ENCODE measurements around the gene GPR4. TPM values are rescaled to one million over a fixed set of nuclear protein-coding genes. Genes with fewer than 3 reads are reported as not detected.
"Not testable (repeated sequence)": the region's sequence is repeated elsewhere in the genome, so short reads cannot be mapped to it uniquely, and the experiment has no call there.

Gene GPR4
- total RNA-seq, 1 experiment from 2014 or later: 0.07 TPM

DNA sequence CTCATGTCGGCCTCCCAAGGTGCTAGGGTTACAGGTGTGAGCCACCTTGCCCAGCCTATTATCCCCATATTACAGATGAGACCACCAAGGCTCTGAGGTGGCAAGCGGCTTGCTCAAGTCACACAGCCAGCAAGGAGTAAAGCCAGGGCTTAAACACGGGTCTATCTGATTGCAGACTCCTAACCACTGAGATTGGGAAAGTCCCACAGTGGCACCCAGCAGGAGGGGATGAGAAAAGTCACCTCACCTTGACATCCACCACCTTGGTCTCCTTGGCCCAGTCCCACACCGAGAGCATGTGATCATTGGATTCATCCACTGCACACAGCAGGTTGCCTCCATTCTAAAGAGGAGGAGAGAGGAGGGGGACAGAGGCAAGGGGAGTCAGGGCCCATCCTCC lies 27.7 kb upstream of the GPR4 start:
- H3K56ac ChIP-seq (ENCODE audit: insufficient read length, low read depth, low read length): no peak overlapping the region
- no peak overlapping the region for H2BK15ac ChIP-seq (ENCODE audit: low read depth, low read length)
- H3K79me1 ChIP-seq (ENCODE audit: insufficient read depth, low read depth, low read length, poor library complexity, severe bottlenecking): no peaks in the 10 kb centered on the region
- H3K18ac ChIP-seq (ENCODE audit: insufficient read length, low read depth, low read length): peak overlapping the region; percentile 56
- no peak overlapping the region for H2BK12ac ChIP-seq (ENCODE audit: insufficient read length, low read depth, low read length)
- Mint-ChIP-seq H3K27ac (0 out of 7 replicates have a peak overlapping the region, but pooled peaks of 1 of the 3 experiments have one; percentile 18), H3K4me1 (peaks cover 15 to 25% of the 10 kb centered on the region in 2 experiments), H3K4me3 (no peak overlapping the region), H3K36me3 (ENCODE audit: insufficient read depth in 1 of 3, low read depth in 3 of 3) (peaks cover 0 to 27% (median 22%) of the 10 kb centered on the region in 3 experiments; a peak in 6 of 7 replicates), H3K27me3 (ENCODE audit: low read depth) (no peaks in the 10 kb centered on the region; the same call in 1 of the 2 replicates), H3K9me3 (no peaks in the 10 kb centered on the region; a peak in 1 of 5 replicates)
- no peak overlapping the region for H3K4me2 ChIP-seq (ENCODE audit: insufficient read depth, insufficient read length, low read length)
- DNase-seq: no peak
- H3K79me2 ChIP-seq (ENCODE audit: insufficient read depth, low read length): no peaks in the 10 kb centered on the region
- no peak overlapping the region for H3K4ac ChIP-seq (ENCODE audit: low read depth, low read length)
- no peaks in the 10 kb centered on the region for H4K20me1 ChIP-seq (ENCODE audit: control insufficient read depth, insufficient read depth, insufficient read length)
- no peak overlapping the region for H4K91ac ChIP-seq (ENCODE audit: insufficient read length, low read depth, low read length)
- H2AFZ ChIP-seq (ENCODE audit: low read length): no peak overlapping the region
- H2AK5ac ChIP-seq (ENCODE audit: insufficient read length, low read length): no peak overlapping the region
- no peak overlapping the region for H3K14ac ChIP-seq (ENCODE audit: insufficient read depth, low read length)
- H4K8ac ChIP-seq (replicated peaks; ENCODE audit: insufficient read length, low read depth, low read length): no peak overlapping the region
- H3K23ac ChIP-seq (ENCODE audit: insufficient read length, low read depth, low read length): no peak overlapping the region
- no peaks in the 10 kb centered on the region; the same call in 1 of the 2 replicates for H3K4me1 ChIP-seq (ENCODE audit: insufficient read depth, low read length)
- no CpG with 5 or more reads among the region's 4 CpGs for WGBS (ENCODE audit: extremely low coverage, insufficient read length, low lambda C conversion rate)
- no peak overlapping the region for H3K27ac ChIP-seq (ENCODE audit: insufficient read length, low read depth, low read length)
- no peak overlapping the region for H2BK5ac ChIP-seq (ENCODE audit: insufficient read length, low read length)
- no peak overlapping the region for H2BK20ac ChIP-seq (ENCODE audit: low read depth, low read length, poor library complexity, severe bottlenecking)
- no peaks in the 10 kb centered on the region for H3K23me2 ChIP-seq (ENCODE audit: insufficient read length, low read depth, low read length, poor library complexity, severe bottlenecking)
- TF ChIP-seq, protein P1, sequence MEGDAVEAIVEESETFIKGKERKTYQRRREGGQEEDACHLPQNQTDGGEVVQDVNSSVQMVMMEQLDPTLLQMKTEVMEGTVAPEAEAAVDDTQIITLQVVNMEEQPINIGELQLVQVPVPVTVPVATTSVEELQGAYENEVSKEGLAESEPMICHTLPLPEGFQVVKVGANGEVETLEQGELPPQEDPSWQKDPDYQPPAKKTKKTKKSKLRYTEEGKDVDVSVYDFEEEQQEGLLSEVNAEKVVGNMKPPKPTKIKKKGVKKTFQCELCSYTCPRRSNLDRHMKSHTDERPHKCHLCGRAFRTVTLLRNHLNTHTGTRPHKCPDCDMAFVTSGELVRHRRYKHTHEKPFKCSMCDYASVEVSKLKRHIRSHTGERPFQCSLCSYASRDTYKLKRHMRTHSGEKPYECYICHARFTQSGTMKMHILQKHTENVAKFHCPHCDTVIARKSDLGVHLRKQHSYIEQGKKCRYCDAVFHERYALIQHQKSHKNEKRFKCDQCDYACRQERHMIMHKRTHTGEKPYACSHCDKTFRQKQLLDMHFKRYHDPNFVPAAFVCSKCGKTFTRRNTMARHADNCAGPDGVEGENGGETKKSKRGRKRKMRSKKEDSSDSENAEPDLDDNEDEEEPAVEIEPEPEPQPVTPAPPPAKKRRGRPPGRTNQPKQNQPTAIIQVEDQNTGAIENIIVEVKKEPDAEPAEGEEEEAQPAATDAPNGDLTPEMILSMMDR (conservative IDR thresholded peaks at IDR 0.05): no peak
- no peak overlapping the region for H3K9ac ChIP-seq (ENCODE audit: extremely low read depth, insufficient read length, low read length)
- H3K9me3 ChIP-seq (ENCODE audit: control insufficient read depth, low read depth, low read length): no peaks in the 10 kb centered on the region
- H3T11ph ChIP-seq (ENCODE audit: low read length): no peak overlapping the region
- H4K5ac ChIP-seq (ENCODE audit: insufficient read length, low read depth, low read length): no peak overlapping the region
- no peak overlapping the region for H2BK120ac ChIP-seq (ENCODE audit: low read depth, low read length, poor library complexity, severe bottlenecking)
- no peaks in the 10 kb centered on the region for H3K27me3 ChIP-seq (ENCODE audit: insufficient read depth, low read length)

DNA sequence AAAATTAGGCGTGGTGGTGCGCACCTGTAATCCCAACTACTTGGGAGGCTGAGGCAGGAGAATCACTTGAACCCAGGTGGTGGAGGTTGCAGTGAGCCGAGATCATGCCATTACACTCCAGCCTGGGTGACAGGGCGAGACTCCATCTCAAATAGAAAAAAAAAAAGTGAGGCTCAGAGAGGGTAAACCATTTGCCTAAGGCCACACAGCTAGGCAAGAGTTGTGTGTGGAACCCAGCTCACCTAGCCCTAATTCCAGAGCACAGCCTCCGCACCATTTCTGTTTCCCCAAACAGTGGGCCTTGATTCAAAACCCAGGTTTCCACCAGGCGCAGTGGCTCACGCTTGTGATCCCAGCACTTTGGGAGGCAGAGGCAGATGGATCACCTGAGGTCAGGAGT lies 26.2 kb upstream of the GPR4 start:
- Mint-ChIP-seq H3K4me1 (peaks cover 15 to 23% of the 10 kb centered on the region in 2 experiments), H3K36me3 (ENCODE audit: insufficient read depth in 1 of 3, low read depth in 3 of 3) (peaks cover 0 to 32% (median 27%) of the 10 kb centered on the region in 3 experiments; a peak in 6 of 7 replicates)
- no CpG with 5 or more reads among the region's 7 CpGs for WGBS (ENCODE audit: extremely low coverage, insufficient read length, low lambda C conversion rate)
- H3K4ac ChIP-seq (ENCODE audit: low read depth, low read length); H3K27ac Mint-ChIP-seq; H3K18ac ChIP-seq (ENCODE audit: insufficient read length, low read depth, low read length); H3K9ac ChIP-seq (ENCODE audit: extremely low read depth, insufficient read length, low read length); H2BK12ac ChIP-seq (ENCODE audit: insufficient read length, low read depth, low read length); H2BK15ac ChIP-seq (ENCODE audit: low read depth, low read length); H2AFZ ChIP-seq (ENCODE audit: low read length); H3K23me2 ChIP-seq (ENCODE audit: insufficient read length, low read depth, low read length, poor library complexity, severe bottlenecking); H4K5ac ChIP-seq (ENCODE audit: insufficient read length, low read depth, low read length); H3K9me3 Mint-ChIP-seq; H3K4me1 ChIP-seq (ENCODE audit: insufficient read depth, low read length); H3K23ac ChIP-seq (ENCODE audit: insufficient read length, low read depth, low read length); H2BK5ac ChIP-seq (ENCODE audit: insufficient read length, low read length); H4K8ac ChIP-seq (replicated peaks; ENCODE audit: insufficient read length, low read depth, low read length); H3K56ac ChIP-seq (ENCODE audit: insufficient read length, low read depth, low read length); DNase-seq; H2BK20ac ChIP-seq (ENCODE audit: low read depth, low read length, poor library complexity, severe bottlenecking); H2BK120ac ChIP-seq (ENCODE audit: low read depth, low read length, poor library complexity, severe bottlenecking); H3K27me3 Mint-ChIP-seq (ENCODE audit: low read depth); H3K79me2 ChIP-seq (ENCODE audit: insufficient read depth, low read length); H2AK5ac ChIP-seq (ENCODE audit: insufficient read length, low read length); H3K4me3 Mint-ChIP-seq; H3K9me3 ChIP-seq (ENCODE audit: control insufficient read depth, low read depth, low read length); H3K27ac ChIP-seq (ENCODE audit: insufficient read length, low read depth, low read length); H3K79me1 ChIP-seq (ENCODE audit: insufficient read depth, low read depth, low read length, poor library complexity, severe bottlenecking); H3K27me3 ChIP-seq (ENCODE audit: insufficient read depth, low read length); H3K14ac ChIP-seq (ENCODE audit: insufficient read depth, low read length); H3K4me2 ChIP-seq (ENCODE audit: insufficient read depth, insufficient read length, low read length); H4K20me1 ChIP-seq (ENCODE audit: control insufficient read depth, insufficient read depth, insufficient read length); H4K91ac ChIP-seq (ENCODE audit: insufficient read length, low read depth, low read length); H3T11ph ChIP-seq (ENCODE audit: low read length): not testable (repeated sequence)
